ENCODE measurements around the gene TPK1. TPM values are rescaled to one million over a fixed set of nuclear protein-coding genes. Genes with fewer than 3 reads are reported as not detected.

TPK1 gene
- total RNA-seq, 3 donors from 2014 or later: 11.4 to 14.2 (median 13.3) TPM

DNA sequence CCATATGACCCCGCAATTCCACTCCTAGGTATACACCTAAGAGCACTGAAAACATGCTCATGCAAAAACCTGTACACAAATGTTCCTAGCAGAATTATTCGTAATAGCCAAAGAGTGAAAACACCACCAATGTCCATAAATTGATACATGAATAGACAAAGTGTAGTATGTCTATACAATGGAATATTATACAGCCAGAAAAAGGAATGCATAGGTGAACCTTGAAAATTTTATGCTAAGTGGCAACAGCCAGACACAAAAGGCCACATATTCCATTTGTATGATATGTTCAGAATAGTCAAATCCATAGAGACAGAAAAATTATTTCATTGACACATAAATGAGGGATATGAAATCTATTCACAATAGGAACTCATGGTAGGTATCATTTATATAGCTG lies 351.4 kb downstream of the TPK1 start:
- ATAC-seq: no peak
- intact Hi-C loops (cut with DNase I, micrococcal nuclease): no loop called here
- Histone ChIP-seq H3K36me3 (ENCODE audit: low read depth) (no peaks in the 10 kb centered on the region), H3K4me3 (no peak overlapping the region), H3K4me1 (ENCODE audit: low read depth) (no peaks in the 10 kb centered on the region), H3K9me3 (no peaks in the 10 kb centered on the region)
- no peak for TF ChIP-seq CTCF (IDR thresholded peaks at IDR 0.05)
- no peak for DNase-seq

GRCh38 chr7:144483189-144483588 lies 352.7 kb downstream of the TPK1 start:
- intact Hi-C loops (cut with DNase I, micrococcal nuclease): no loop called here
- no peak for DNase-seq
- H3K9me3 ChIP-seq: no peaks in the 10 kb centered on the region

DNA sequence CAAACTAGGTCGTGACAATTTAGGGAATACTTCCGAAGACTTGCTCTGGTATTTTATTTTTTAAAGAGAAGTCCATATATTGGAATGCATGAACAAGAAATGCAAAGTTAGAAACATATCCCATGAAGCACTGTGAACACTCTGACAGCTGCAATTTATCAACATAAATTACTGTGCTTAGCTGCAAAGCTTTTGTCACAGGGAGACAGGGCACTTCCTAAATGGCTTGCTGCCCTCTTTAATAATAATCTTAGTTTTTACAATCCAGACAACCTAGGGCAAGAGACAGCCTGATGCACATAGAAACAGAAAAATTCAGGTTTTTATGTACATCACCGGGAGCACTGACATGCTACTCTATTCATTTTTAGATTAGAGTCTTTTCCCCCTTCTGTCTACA lies 354.0 kb downstream of the TPK1 start:
- ATAC-seq (no peak), DNase-seq (no peak)
- no peaks in the 10 kb centered on the region for H3K9me3 ChIP-seq
- H3K36me3 ChIP-seq (ENCODE audit: low read depth): no peaks in the 10 kb centered on the region
- TF ChIP-seq CTCF (IDR thresholded peaks at IDR 0.05): no peak
- intact Hi-C loops (cut with DNase I, micrococcal nuclease): no loop called here
- no peaks in the 10 kb centered on the region for H3K4me1 ChIP-seq (ENCODE audit: low read depth)
- no peak overlapping the region for H3K4me3 ChIP-seq

More at GRCh38 chr7:144483189-144483588, 352.7 kb downstream of the TPK1 start:
- no peaks in the 10 kb centered on the region for H3K36me3 ChIP-seq (ENCODE audit: low read depth)
- H3K4me1 ChIP-seq (ENCODE audit: low read depth): no peaks in the 10 kb centered on the region
- ATAC-seq: no peak
- no peak overlapping the region for H3K4me3 ChIP-seq
- no peak for TF ChIP-seq CTCF (IDR thresholded peaks at IDR 0.05)

- H3K36me3 ChIP-seq (ENCODE audit: low read depth): no peaks in the 10 kb centered on the region
- DNase-seq (no peak), ATAC-seq (no peak)
- H3K9me3 ChIP-seq: no peaks in the 10 kb centered on the region
- H3K4me3 ChIP-seq: no peak overlapping the region
- TF ChIP-seq CTCF (IDR thresholded peaks at IDR 0.05): no peak
- intact Hi-C loops (cut with DNase I, micrococcal nuclease): no loop called here
- no peaks in the 10 kb centered on the region for H3K4me1 ChIP-seq (ENCODE audit: low read depth)
Observed at GRCh38 chr7:144477348-144477747, 358.5 kb downstream of the TPK1 start.

GRCh38 chr7:144474800-144475615 lies 360.8 kb downstream of the TPK1 start:
- Histone ChIP-seq H3K9me3 (no peaks in the 10 kb centered on the region), H3K4me3 (no peak overlapping the region), H3K36me3 (ENCODE audit: low read depth) (no peaks in the 10 kb centered on the region), H3K4me1 (ENCODE audit: low read depth) (no peaks in the 10 kb centered on the region)
- intact Hi-C loops (cut with DNase I, micrococcal nuclease): no loop called here
- DNase-seq (no peak), ATAC-seq (no peak)
- TF ChIP-seq CTCF (IDR thresholded peaks at IDR 0.05): no peak
